ENCODE data around the gene STAC. TPM values are rescaled to one million over a fixed set of nuclear protein-coding genes. Genes with fewer than 3 reads are reported as not detected.
"Not testable (repeated sequence)": the region's sequence is repeated elsewhere in the genome, so short reads cannot be mapped to it uniquely, and the experiment has no call there.

STAC gene
- total RNA-seq, 2 experiments from 2014 or later = not detected

DNA sequence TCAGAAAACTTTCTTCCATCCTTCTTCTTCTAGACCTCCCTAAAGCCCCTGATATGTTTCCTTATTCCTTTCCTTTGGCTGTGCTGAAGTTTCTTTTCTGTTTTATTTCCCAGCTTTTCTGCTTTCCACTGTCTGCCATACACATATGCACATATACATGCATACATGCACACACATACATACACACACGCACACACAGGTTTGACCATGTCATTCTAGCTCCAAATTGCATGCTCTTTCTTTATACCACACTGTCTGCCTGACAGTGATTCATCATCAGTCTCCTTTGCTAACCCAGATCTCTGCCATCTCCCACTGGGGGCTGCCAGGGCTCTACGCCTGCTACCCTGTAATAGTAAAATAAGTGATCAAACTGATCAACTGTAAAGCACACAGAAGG, 181.3 kb downstream of the STAC start:
- ChIA-PET POLR2A (no interaction called here), CTCF (no interaction called here)

DNA sequence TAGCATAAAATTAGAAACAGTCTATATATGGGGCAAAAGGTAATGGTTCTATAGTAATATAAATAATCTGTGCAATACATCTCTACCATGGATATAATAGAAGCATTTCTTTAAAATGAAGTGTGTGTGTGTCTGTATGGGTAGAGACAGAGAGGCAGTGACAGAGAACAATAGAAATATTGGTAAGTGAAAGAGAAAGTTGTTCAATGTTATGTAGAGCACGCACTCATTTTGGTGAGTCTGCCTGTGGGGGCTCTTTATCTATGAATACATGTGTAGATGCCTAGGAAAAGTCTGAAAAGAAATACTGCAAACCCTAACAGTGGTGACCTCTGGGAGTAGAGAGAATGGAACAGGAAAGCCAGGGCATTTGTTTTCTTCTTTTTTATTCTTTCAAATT, 182.6 kb downstream of the STAC start:
- POLR2A ChIA-PET = no interaction called here

DNA sequence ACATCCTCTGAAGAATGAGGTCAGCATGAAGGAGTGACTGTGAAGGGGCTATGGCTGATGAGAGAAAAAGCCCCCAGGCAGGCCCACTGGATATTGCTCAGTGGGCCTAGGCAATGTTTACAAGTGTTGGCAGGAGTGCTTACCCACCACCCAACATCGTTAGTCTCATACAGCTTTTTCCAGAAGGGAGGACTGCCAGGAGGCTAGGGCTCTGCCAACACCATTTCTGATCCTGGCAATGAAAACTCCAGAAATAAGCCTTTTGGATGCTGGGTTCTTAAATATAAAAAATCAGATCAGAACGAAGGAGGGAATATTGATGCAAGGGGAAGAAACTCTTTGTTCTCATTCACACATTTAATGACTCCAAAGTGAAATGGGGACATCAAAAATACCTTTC, 194.9 kb downstream of the STAC start:
- ChIA-PET CTCF (no interaction called here), POLR2A (no interaction called here)

More for the DNA sequence above, 182.6 kb downstream of the STAC start:
- CTCF ChIA-PET = no interaction called here

DNA sequence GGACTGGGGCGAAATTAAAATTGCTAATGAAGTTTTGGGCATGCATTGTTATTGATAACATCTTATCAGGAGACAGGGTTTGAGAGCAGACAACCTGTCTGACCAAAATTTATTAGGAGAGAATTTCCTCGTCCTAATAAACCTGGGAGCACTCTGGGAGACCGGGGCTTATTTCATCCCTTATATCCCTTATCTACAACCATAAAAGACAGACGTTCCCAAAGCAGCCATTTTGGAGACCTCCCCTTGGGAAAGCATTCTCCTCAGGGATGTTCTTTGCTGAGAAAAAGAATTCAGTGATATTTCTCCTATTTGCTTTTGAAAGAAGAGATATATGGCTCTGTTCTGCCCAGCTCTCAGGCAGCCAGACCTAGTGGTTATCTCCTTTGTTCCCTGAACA, 198.1 kb downstream of the STAC start:
- CTCF ChIA-PET, POLR2A ChIA-PET: not testable (repeated sequence)

DNA sequence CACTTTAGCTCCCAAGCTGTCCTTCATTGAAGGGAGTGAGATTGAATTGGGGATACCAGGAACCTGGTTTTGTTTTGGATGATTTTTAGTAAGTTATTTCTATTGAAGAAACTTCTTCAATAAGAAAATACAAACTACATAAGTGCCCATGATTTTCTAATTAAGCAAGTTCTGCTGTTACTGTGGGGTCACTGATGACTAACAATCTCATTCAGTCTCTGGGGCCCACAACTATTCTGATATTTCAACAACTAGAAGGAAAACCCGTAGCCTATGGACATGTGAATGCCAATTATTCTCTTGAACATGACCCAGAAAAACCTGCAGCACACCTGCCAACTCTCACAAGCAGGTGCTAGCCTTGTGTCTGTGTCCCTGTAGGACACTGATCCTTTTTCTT, 199.4 kb downstream of the STAC start:
- CTCF ChIA-PET = no interaction called here
- POLR2A ChIA-PET = no interaction called here

DNA sequence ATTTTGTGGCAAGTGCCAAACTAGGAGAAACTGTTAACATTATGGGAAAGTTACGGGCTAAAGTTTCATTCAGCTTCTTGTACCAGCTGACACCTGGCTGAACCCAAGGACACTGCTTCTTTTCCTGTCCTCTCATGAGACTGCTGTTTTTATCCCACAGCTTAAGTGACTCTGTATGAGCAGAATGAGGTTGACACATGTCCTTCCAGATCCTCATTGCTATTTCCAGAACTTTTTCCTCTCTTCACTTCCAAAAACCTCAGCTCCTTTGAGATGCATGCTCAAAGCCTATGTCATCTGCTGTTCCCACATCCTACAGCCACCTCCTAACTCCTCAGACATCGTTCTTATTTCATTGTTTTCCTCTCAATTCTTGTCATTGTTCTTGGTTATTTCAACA, 200.4 kb downstream of the STAC start:
- POLR2A ChIA-PET = no interaction called here
- CTCF ChIA-PET = no interaction called here

DNA sequence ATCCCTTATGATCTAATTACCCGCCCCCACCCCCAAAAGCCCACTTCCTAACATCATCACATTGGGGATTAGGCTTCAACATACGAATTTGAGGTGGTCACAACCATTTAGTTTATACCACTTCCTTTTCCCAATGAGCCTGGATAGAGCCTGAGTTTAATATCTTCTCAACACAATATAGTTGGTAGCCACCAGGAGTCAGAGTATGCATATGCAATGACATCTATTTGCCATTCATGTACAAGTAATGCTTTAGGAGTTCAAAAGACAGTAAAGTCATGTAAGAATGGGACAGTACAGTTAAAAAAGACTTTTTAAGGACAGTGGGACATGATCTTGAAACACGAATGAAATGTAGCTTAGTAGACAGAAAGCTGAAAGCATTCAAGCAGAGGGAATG, 211.7 kb downstream of the STAC start:
- ChIA-PET POLR2A (no interaction called here), CTCF (no interaction called here)

DNA sequence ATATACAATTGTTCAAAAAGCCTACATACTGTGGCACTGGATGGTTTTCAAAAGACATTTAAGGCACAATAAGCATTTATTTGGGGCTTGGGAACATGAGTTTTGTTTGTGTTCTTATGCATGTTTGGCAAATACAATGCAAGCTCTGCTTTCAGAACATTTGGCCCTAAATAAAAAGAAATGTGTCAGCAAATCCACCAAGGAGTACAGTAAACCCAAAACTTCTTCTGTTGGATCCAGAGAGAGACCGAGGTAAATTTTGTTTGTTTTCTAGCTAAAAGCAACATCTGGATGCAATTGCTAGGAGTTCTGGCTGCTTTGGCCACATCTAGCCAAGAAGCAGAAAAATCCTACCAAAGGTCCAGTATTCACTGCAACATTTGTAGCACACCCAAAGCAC, 215.2 kb downstream of the STAC start:
- ChIA-PET CTCF (interaction anchor here (0.6 kb wide), 1 partner anchor 383 kb away, joined by 4 read pairs; no protein-coding TSS in a partner anchor), POLR2A (no interaction called here)

DNA sequence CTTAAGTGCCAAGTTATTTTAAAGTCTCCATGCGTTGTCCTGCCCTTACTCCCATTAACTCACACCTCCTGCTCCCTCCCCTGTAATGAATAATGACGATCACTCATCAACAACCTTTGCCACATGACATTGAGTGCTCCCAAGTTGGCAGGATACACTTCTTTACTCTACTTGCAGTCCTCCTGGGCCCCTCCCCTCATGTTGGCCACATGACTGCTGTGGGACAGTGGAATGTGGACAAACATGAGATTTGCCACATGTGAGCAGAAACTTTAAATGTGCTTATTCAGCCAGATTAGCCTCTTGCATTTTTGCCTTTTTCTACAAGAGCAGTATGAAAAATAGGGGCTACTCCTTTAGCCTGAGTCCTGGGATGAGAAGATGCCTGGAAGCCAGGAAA, 216.1 kb downstream of the STAC start:
- ChIA-PET POLR2A (no interaction called here), CTCF (no interaction called here)

DNA sequence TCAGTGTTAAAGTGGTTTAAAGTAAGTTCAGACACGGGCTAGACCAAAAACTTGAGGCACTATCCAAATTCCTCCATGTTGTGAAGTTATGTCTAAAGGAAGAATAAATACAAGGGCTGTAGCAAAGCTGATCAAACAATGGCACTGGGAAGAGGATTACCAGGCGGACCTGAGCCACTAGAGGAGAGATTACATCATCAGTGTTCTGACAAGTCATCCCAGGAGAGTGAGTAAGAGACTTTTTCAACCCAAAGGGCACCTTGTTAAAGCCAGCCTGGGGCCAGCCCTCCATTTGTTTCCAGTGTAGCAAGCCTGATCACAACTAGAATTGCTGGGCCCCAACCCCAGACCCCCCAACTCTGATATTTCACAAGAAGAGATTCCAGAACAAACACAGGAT, 217.1 kb downstream of the STAC start:
- POLR2A ChIA-PET = no interaction called here
- CTCF ChIA-PET = no interaction called here
